PC-9 (cell line): Measurements from ENCODE around the gene CHRNG. TPM values are rescaled to one million over a fixed set of nuclear protein-coding genes. Genes with fewer than 3 reads are reported as not detected.

Experiments
- BruUV-seq: library from RNA; stranded (reverse); fragments of 400-500 nt; replicated peaks from 2 replicates; lab custom pipeline; 2021; lab: Mats Ljungman, UMichigan
- CTCF ChIA-PET: fragments of 300-600 bp; sonication (Branson Sonifier 250); formaldehyde crosslinking; loops from one replicate; lab custom pipeline; 2022; ENCODE audit warnings: antibody characterized with exemption; lab: Charles Lee
- POLR2A ChIA-PET: fragments of 300-600 bp; sonication (Branson Sonifier 250); formaldehyde crosslinking; loops from one replicate; lab custom pipeline; 2022; ENCODE audit warnings: antibody characterized with exemption; ENCODE audit not compliant: unreplicated experiment; lab: Charles Lee
- DNase-seq, 2 experiments: peaks; one replicate each; pipeline versions ENCODE4 v3.0.0 to v3.0.0-alpha.2; 2015 to 2022; ENCODE audit warnings: mixed read lengths in 1 of 2
- H2AFZ ChIP-seq: fragments of 200-600 bp; sonication (generic); 2 replicates; pipeline ENCODE4 v1.8.1; 2017; ENCODE audit warnings: antibody characterized with exemption
- H3F3A ChIP-seq: fragments of 200-600 bp; sonication (generic); 2 replicates; pipeline ENCODE4 v1.8.1; 2017; ENCODE audit warnings: antibody characterized with exemption, mild to moderate bottlenecking, low read depth; ENCODE audit not compliant: insufficient read depth
- H3K27ac ChIP-seq: fragments of 200-600 bp; sonication (generic); 2 replicates; pipeline ENCODE4 v1.6.1; 2016; ENCODE audit warnings: mixed run types
- H3K27me3 ChIP-seq: fragments of 200-600 bp; sonication (generic); 2 replicates; pipeline ENCODE4 v1.6.1; 2016; ENCODE audit warnings: low read depth, mixed run types; ENCODE audit not compliant: insufficient read depth
- H3K36me3 ChIP-seq: fragments of 200-600 bp; sonication (generic); 2 replicates; pipeline ENCODE4 v1.6.1; 2016; ENCODE audit warnings: low read depth, mixed run types
- H3K4me1 ChIP-seq: fragments of 200-600 bp; sonication (generic); replicated peaks from 2 replicates; pipeline ENCODE4 v1.6.1; 2016; ENCODE audit warnings: mixed run types; ENCODE audit not compliant: insufficient read depth
- H3K4me2 ChIP-seq: fragments of 200-600 bp; sonication (generic); 2 replicates; pipeline ENCODE4 v1.6.1; 2017; ENCODE audit warnings: mixed run types
- H3K4me3 ChIP-seq: fragments of 200-600 bp; sonication (generic); 2 replicates; pipeline ENCODE4 v1.6.1; 2016; ENCODE audit warnings: mixed run types
- H3K79me2 ChIP-seq: fragments of 200-600 bp; sonication (generic); 2 replicates; pipeline ENCODE4 v1.6.1; 2017; ENCODE audit warnings: low read depth, mixed run types
- H3K9me2 ChIP-seq: fragments of 200-600 bp; sonication (generic); 2 replicates; pipeline ENCODE4 v1.8.1; 2017; ENCODE audit warnings: mild to moderate bottlenecking; ENCODE audit not compliant: insufficient read depth
- H3K9me3 ChIP-seq: fragments of 200-600 bp; sonication (generic); 2 replicates; pipeline ENCODE4 v1.8.1; 2016; ENCODE audit warnings: low read depth; ENCODE audit not compliant: insufficient read depth
- H4K20me1 ChIP-seq: fragments of 200-600 bp; sonication (generic); 2 replicates; pipeline ENCODE4 v1.8.1; 2017; ENCODE audit not compliant: insufficient read depth
- EZH2 ChIP-seq: fragments of 200-600 bp; sonication (generic); IDR thresholded peaks from 2 replicates; pipeline ENCODE4 v1.8.0; 2017; ENCODE audit warnings: antibody characterized with exemption, low read depth
- intact Hi-C: fragments of 100-400 bp; cut with micrococcal nuclease; formaldehyde crosslinking; loops from one replicate; pipeline ENCODE4 v1.10.0; 2022; ENCODE audit not compliant: unreplicated experiment
- total RNA-seq: library from RNA; stranded (reverse); gene quantifications from 2 replicates; pipeline ENCODE4 v1.2.3, GENCODE V29; 2021
- TF ChIP-seq, protein P1 (sequence below): fragments of 200-600 bp; sonication (generic); conservative IDR thresholded peaks from 2 replicates; pipeline ENCODE4 v1.6.1; 2017; ENCODE audit warnings: mixed run types, antibody characterized with exemption, mild to moderate bottlenecking, moderate library complexity

CHRNG gene
- total RNA-seq, 1 experiment from 2014 or later, result not detected

DNA sequence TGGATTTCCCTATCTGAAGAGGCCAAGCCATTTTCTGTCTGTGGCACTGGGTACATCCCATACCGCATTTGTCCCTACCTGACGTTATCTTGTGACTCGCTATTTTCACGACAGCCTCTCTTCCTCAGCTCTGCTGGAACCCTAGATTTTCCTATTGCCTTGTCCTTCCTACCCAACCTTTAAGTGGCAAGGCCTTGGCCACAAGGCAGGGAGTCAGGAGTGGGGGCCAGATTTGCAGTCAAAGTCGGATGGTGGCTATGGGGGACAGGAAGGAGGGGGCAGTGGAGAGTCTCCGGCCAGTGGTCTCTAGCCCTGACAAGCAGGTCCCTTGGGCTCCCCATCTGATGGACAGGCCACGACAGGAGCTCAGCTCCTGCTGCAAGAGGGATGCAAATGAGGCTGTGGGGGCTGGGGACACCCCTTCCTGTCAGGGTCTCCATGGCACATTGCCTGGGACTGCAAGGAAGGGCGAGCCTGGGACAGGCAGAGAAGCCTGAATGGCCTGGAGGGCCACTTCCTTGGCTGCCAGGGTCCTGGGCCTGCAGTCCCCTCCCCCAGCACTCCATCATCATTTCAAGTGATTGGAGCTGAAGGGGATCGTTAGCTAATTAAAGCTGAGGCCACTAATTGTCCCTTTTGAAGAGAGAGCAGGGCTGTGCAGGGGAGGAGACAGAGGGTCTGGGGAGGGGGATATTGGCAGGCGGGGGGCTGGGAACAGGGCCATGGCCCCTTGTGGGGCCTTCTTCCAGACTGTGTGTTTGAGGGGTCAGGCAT lies 45.6 kb upstream of the CHRNG start:
- Histone ChIP-seq H2AFZ (no peak overlapping the region), H3K36me3 (no peaks in the 10 kb centered on the region), H3K4me3 (no peak overlapping the region), H3K9me2 (no peaks in the 10 kb centered on the region), H4K20me1 (no peaks in the 10 kb centered on the region), H3K4me2 (no peak overlapping the region), H3K9me3 (no peaks in the 10 kb centered on the region), H3K79me2 (no peaks in the 10 kb centered on the region), H3F3A (no peaks in the 10 kb centered on the region), H3K27me3 (peaks cover 26% of the 10 kb centered on the region), H3K4me1 (no peaks in the 10 kb centered on the region), H3K27ac (no peak overlapping the region)
- POLR2A ChIA-PET, result no interaction called here
- no peak for DNase-seq
- CTCF ChIA-PET, result no interaction called here
- no TSS peak for BruUV-seq
- TF ChIP-seq, protein P1, sequence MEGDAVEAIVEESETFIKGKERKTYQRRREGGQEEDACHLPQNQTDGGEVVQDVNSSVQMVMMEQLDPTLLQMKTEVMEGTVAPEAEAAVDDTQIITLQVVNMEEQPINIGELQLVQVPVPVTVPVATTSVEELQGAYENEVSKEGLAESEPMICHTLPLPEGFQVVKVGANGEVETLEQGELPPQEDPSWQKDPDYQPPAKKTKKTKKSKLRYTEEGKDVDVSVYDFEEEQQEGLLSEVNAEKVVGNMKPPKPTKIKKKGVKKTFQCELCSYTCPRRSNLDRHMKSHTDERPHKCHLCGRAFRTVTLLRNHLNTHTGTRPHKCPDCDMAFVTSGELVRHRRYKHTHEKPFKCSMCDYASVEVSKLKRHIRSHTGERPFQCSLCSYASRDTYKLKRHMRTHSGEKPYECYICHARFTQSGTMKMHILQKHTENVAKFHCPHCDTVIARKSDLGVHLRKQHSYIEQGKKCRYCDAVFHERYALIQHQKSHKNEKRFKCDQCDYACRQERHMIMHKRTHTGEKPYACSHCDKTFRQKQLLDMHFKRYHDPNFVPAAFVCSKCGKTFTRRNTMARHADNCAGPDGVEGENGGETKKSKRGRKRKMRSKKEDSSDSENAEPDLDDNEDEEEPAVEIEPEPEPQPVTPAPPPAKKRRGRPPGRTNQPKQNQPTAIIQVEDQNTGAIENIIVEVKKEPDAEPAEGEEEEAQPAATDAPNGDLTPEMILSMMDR, result no peak
- intact Hi-C loops, result no loop called here

DNA sequence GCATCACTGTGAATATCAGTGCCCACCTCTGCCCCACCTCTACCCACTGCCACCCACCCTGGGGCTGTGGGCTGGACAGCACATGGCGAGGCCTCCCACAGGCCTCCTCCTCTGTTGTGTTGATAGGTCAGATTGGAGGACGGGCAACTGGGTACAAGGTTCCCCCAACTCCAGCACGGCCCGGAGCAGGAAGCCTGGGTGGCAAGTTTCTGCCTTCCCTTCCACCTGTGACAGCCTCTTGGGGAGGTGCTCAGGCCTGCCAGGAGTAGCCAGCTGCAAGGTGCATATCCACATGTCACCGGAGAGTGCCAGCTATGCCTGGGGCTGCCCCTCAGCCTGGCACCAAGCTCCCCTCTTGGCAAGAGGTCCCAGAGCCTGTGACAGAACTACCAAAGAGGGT lies 45.0 kb upstream of the CHRNG start:
- Histone ChIP-seq H3K27ac (no peak overlapping the region), H3K9me3 (no peaks in the 10 kb centered on the region), H3K27me3 (peaks cover 26% of the 10 kb centered on the region), H3K79me2 (no peaks in the 10 kb centered on the region), H3K4me2 (no peak overlapping the region), H2AFZ (no peak overlapping the region), H3K4me1 (no peaks in the 10 kb centered on the region), H3F3A (no peaks in the 10 kb centered on the region), H3K36me3 (no peaks in the 10 kb centered on the region), H4K20me1 (no peaks in the 10 kb centered on the region), H3K4me3 (no peak overlapping the region), H3K9me2 (no peaks in the 10 kb centered on the region)
- DNase-seq, result no peak
- no TSS peak for BruUV-seq
- intact Hi-C loops, result no loop called here
- ChIA-PET POLR2A (no interaction called here), CTCF (no interaction called here)
- TF ChIP-seq, protein P1, result no peak

DNA sequence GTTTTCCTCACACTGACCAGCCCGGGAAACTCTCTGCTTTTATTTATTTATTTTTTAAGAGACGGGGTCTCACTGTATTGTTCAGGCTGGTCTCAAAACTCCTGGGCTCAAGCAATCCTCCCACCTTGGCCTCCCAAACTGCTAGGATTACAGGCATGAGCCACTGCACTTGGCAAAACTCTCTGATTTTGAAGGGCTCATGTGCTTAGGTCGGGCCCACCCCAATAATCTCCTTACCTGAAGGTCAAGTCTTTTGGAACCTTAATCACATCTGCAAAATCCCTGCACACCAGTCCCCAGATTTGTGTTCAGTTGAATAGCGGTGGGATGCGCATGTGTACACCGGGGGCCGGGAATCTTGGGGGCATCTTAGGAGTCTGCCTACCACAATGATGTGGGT lies 44.2 kb upstream of the CHRNG start:
- no peaks in the 10 kb centered on the region for H3K9me3 ChIP-seq
- no peak overlapping the region for H2AFZ ChIP-seq
- no peak for TF ChIP-seq EZH2
- TF ChIP-seq, protein P1, result no peak
- no peaks in the 10 kb centered on the region for H3F3A ChIP-seq
- H3K9me2 ChIP-seq, result no peaks in the 10 kb centered on the region
- no peaks in the 10 kb centered on the region for H3K4me1 ChIP-seq
- H3K4me2 ChIP-seq, result no peak overlapping the region
- ChIA-PET POLR2A (no interaction called here), CTCF (no interaction called here)
- intact Hi-C loops, result no loop called here
- H3K36me3 ChIP-seq, result no peaks in the 10 kb centered on the region
- no TSS peak for BruUV-seq
- H3K27ac ChIP-seq, result no peak overlapping the region
- H3K27me3 ChIP-seq, result peaks cover 26% of the 10 kb centered on the region
- no peaks in the 10 kb centered on the region for H4K20me1 ChIP-seq
- H3K4me3 ChIP-seq, result no peak overlapping the region
- no peaks in the 10 kb centered on the region for H3K79me2 ChIP-seq
- no peak for DNase-seq
